Endodermal cell (in vitro differentiated cells): Measurements from ENCODE around the gene TAF7L. TPM values are rescaled to one million over a fixed set of nuclear protein-coding genes. Genes with fewer than 3 reads are reported as not detected.

Source experiments
- DNase-seq: peaks from one replicate; pipeline ENCODE4 v3.0.0-alpha.2; 2017
- H3K27ac ChIP-seq: 2 replicates; pipeline ENCODE4 v1.5.1; 2013; ENCODE audit warnings: mild to moderate bottlenecking, low read depth, low read length, moderate library complexity
- H3K27me3 ChIP-seq: 2 replicates; pipeline ENCODE4 v1.6.1; 2013; ENCODE audit warnings: mild to moderate bottlenecking, low read length, moderate library complexity; ENCODE audit not compliant: insufficient read depth, control insufficient read depth, poor library complexity, severe bottlenecking
- H3K36me3 ChIP-seq: 2 replicates; pipeline ENCODE4 v1.7.0; 2013; ENCODE audit warnings: mild to moderate bottlenecking, low read length, moderate library complexity; ENCODE audit not compliant: control insufficient read depth, insufficient read depth
- H3K4me1 ChIP-seq: one replicate; pipeline ENCODE4 v1.7.0; 2013; ENCODE audit warnings: low read length; ENCODE audit not compliant: control insufficient read depth, insufficient read depth
- H3K4me3 ChIP-seq: 2 replicates; pipeline ENCODE4 v1.5.1; 2013; ENCODE audit warnings: mild to moderate bottlenecking, low read length, moderate library complexity
- H3K9ac ChIP-seq: 2 replicates; pipeline ENCODE4 v1.6.1; 2013; ENCODE audit warnings: mild to moderate bottlenecking, low read length, moderate library complexity; ENCODE audit not compliant: poor library complexity, severe bottlenecking; ENCODE audit errors: extremely low read depth
- H3K9me3 ChIP-seq: 2 replicates; pipeline ENCODE4 v1.6.1; 2013; ENCODE audit warnings: mild to moderate bottlenecking, low read length, moderate library complexity; ENCODE audit not compliant: control insufficient read depth
- H3K27ac Mint-ChIP-seq: 2 replicates; pipeline ENCODE4 v1.8.0; 2020; ENCODE audit warnings: mixed read lengths
- H3K27me3 Mint-ChIP-seq: 2 replicates; pipeline ENCODE4 v1.8.0; 2021; ENCODE audit warnings: mild to moderate bottlenecking, mixed read lengths; ENCODE audit not compliant: insufficient read depth
- H3K36me3 Mint-ChIP-seq: 2 replicates; pipeline ENCODE4 v1.8.0; 2020; ENCODE audit warnings: low read depth, mixed read lengths
- H3K4me1 Mint-ChIP-seq: 2 replicates; pipeline ENCODE4 v1.8.0; 2020; ENCODE audit warnings: mixed read lengths
- H3K4me3 Mint-ChIP-seq: 2 replicates; pipeline ENCODE4 v1.8.0; 2020; ENCODE audit warnings: mild to moderate bottlenecking, moderate library complexity, mixed read lengths
- H3K9me3 Mint-ChIP-seq: 2 replicates; pipeline ENCODE4 v1.8.0; 2020; ENCODE audit warnings: mild to moderate bottlenecking, mixed read lengths
- WGBS, 2 experiments: methylation state at CpG; one replicate each; pipeline versions ENCODE4 v1.1.5 to v1.1.7; 2013; ENCODE audit warnings: missing lambda C conversion rate in 2 of 2, mixed read lengths in 1 of 2; ENCODE audit not compliant: insufficient coverage in 1 of 2, insufficient read length in 1 of 2; 5-methylcytosine and 5-hydroxymethylcytosine counted together
- total RNA-seq, 2 donors: library from RNA; stranded (reverse); fragmentation: NEBNext Ultra II Directional in 1 of 2; extraction: Animal tissue kit (Norgen Biotek cat#: 25700) in 1 of 2; gene quantifications; 2 replicates in 1 of 2; 3 replicates in 1 of 2; pipeline ENCODE4 v1.2.1, GENCODE V29; 2021
- TF ChIP-seq, protein P1 (sequence below): fragments of 200-600 bp; sonication (generic); conservative IDR thresholded peaks from 2 replicates; pipeline ENCODE4 v1.5.0; 2021; ENCODE audit warnings: antibody characterized with exemption, mild to moderate bottlenecking

The TAF7L gene
- total RNA-seq, 2 donors from 2014 or later, result 0.15 to 0.22 TPM

GRCh38 chrX:101220662-101221260, 70.4 kb downstream of the TAF7L start:
- H3K27ac Mint-ChIP-seq, result no peak overlapping the region

GRCh38 chrX:101219864-101220346, 71.2 kb downstream of the TAF7L start:
- H3K9me3 ChIP-seq, result no peaks in the 10 kb centered on the region
- no peak overlapping the region for H3K4me3 Mint-ChIP-seq
- H3K4me3 ChIP-seq, result no peak overlapping the region
- peaks cover 45% of the 10 kb centered on the region for H3K9me3 Mint-ChIP-seq
- no peaks in the 10 kb centered on the region for H3K36me3 Mint-ChIP-seq
- peaks cover 5% of the 10 kb centered on the region for H3K4me1 Mint-ChIP-seq
- no peak for DNase-seq
- no peaks in the 10 kb centered on the region for H3K4me1 ChIP-seq
- no peaks in the 10 kb centered on the region for H3K27me3 Mint-ChIP-seq
- H3K27ac ChIP-seq, result peak overlapping the region; percentile 70
- no peaks in the 10 kb centered on the region for H3K27me3 ChIP-seq
- 71% methylated on average over 8 of the region's 12 CpGs; no CpG with 5 or more reads in 1 of the 2 experiments for WGBS, 2 experiments
- no peaks in the 10 kb centered on the region for H3K36me3 ChIP-seq
- no peak overlapping the region for H3K9ac ChIP-seq
- TF ChIP-seq, protein P1, sequence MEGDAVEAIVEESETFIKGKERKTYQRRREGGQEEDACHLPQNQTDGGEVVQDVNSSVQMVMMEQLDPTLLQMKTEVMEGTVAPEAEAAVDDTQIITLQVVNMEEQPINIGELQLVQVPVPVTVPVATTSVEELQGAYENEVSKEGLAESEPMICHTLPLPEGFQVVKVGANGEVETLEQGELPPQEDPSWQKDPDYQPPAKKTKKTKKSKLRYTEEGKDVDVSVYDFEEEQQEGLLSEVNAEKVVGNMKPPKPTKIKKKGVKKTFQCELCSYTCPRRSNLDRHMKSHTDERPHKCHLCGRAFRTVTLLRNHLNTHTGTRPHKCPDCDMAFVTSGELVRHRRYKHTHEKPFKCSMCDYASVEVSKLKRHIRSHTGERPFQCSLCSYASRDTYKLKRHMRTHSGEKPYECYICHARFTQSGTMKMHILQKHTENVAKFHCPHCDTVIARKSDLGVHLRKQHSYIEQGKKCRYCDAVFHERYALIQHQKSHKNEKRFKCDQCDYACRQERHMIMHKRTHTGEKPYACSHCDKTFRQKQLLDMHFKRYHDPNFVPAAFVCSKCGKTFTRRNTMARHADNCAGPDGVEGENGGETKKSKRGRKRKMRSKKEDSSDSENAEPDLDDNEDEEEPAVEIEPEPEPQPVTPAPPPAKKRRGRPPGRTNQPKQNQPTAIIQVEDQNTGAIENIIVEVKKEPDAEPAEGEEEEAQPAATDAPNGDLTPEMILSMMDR, result no peak
- no peak overlapping the region for H3K27ac Mint-ChIP-seq

More at GRCh38 chrX:101220662-101221260, 70.4 kb downstream of the TAF7L start:
- Mint-ChIP-seq H3K27me3 (no peaks in the 10 kb centered on the region), H3K4me1 (peaks cover 5% of the 10 kb centered on the region), H3K4me3 (no peak overlapping the region), H3K36me3 (no peaks in the 10 kb centered on the region), H3K9me3 (peaks cover 38% of the 10 kb centered on the region)
- DNase-seq, result no peak
- Histone ChIP-seq H3K4me1 (no peaks in the 10 kb centered on the region), H3K9ac (no peak overlapping the region), H3K27me3 (no peaks in the 10 kb centered on the region), H3K4me3 (no peak overlapping the region), H3K27ac (no peak overlapping the region), H3K9me3 (no peaks in the 10 kb centered on the region), H3K36me3 (no peaks in the 10 kb centered on the region)
- WGBS, 2 experiments, result 92% methylated on average over 3 of the region's 4 CpGs; no CpG with 5 or more reads in 1 of the 2 experiments
- TF ChIP-seq, protein P1, result no peak

DNA sequence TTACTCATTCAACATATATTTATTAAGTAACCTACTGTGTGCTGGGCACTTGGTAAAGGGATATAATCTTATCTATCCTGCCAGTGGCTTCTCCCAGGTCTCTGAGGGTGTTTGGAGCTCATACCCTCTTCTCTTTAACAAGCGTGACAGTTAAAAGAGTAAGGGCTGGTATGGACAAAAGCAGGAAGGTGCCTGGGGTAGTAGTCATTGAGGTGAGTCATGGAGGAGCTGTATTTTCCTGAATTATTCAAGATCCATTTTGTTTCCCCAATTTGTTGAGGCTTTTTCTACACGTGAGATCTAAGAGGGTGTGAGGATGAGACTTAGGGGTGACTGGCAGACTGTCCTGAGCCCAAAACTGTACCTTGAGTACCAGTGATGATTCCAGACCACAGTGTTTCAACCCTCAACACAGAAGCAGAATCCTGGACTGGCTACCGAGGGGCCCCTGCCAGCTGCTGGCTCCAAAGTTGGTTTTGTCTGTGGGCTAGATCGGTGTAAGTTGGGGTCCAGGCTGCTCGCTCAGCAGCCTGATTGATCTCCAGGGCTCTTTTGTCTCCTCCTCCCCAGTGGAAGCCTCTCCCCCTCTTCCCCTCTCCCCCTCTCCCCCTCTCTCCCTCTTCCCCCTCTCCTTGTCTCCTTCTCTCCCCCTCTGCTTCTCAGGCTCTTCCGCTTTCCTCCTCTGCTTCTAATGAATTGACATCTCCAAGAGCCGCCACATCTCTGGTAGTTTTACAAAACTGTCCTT, 71.8 kb downstream of the TAF7L start, which contains the start of gene DRP2:
TSS of gene DRP2 (plus strand) at position 671 of the 748 bp plus-strand sequence. CDS start 11,862 bp downstream, outside the sequence.
- Histone ChIP-seq H3K4me1 (no peaks in the 10 kb centered on the region), H3K27me3 (no peaks in the 10 kb centered on the region), H3K4me3 (no peak within 1 kb of the TSS), H3K36me3 (no peaks in the 10 kb centered on the region), H3K27ac (peak within 1 kb of the TSS; percentile 70), H3K9me3 (no peaks in the 10 kb centered on the region), H3K9ac (no peak within 1 kb of the TSS)
- 82% methylated on average over 7 of the region's 7 CpGs; no CpG with 5 or more reads in 1 of the 2 experiments for WGBS, 2 experiments
- Mint-ChIP-seq H3K9me3 (peaks cover 46% of the 10 kb centered on the region), H3K27ac (no peak within 1 kb of the TSS), H3K4me1 (peaks cover 5% of the 10 kb centered on the region), H3K27me3 (no peaks in the 10 kb centered on the region), H3K36me3 (no peaks in the 10 kb centered on the region), H3K4me3 (no peak within 1 kb of the TSS)
- no peak for DNase-seq
- TF ChIP-seq, protein P1, result no peak

Other genes starting within 250 kb of the TAF7L start
- 10 to 100 TPM; 14.1 to 19.8 TPM for gene TRMT2B, start 239.2 kb downstream of the TAF7L start, total RNA-seq
- under 1 TPM; 0.75 to 0.80 TPM for gene TMEM35A, start 212.5 kb downstream of the TAF7L start, total RNA-seq
- 10 to 100 TPM; 24.5 to 36.9 TPM for gene CENPI, start 193.1 kb downstream of the TAF7L start, total RNA-seq
- gene DRP2, start 71.5 kb downstream of the TAF7L start, total RNA-seq, result under 1 TPM; 0.15 to 0.91 TPM
- 10 to 100 TPM; 18.5 to 20.7 TPM for gene TIMM8A, start 57.4 kb upstream of the TAF7L start, total RNA-seq
- 1 to 10 TPM; 2.3 to 3.4 TPM for gene BTK, start 94.9 kb upstream of the TAF7L start, total RNA-seq
- 100 to 1,000 TPM; 316 to 385 TPM for gene RPL36A, start 99.7 kb upstream of the TAF7L start, total RNA-seq
- 10 to 100 TPM; 33.2 to 35.9 TPM for gene GLA, start 116.6 kb upstream of the TAF7L start, total RNA-seq
- 10 to 100 TPM; 75.2 to 80.7 TPM for gene HNRNPH2, start 116.9 kb upstream of the TAF7L start, total RNA-seq
- 10 to 100 TPM; 15.5 to 20.4 TPM for gene ARMCX4, start 194.1 kb upstream of the TAF7L start, total RNA-seq